ENCODE data around the gene ZNFX1. TPM values are rescaled to one million over a fixed set of nuclear protein-coding genes. Genes with fewer than 3 reads are reported as not detected.

ZNFX1 gene
- total and polyA plus RNA-seq, 9 of the 15 experiments (the other 6 are each of a cell fraction or from before 2014, with no cell fraction given), result 3.8 to 13.8 (median 10.3) TPM

- H3K27ac ChIP-seq (ENCODE audit: extremely low read depth, low read depth, low read length), result no peak overlapping the region
- H4K20me1 ChIP-seq (replicated peaks; ENCODE audit: control insufficient read depth, insufficient read depth, low read length), result no peaks in the 10 kb centered on the region
- ChIA-PET POLR2A (interaction anchor here (2.2 kb wide), 1 partner anchor 13 kb away, joined by 7 read pairs; no protein-coding TSS in a partner anchor), CTCF (ENCODE audit: low intra/inter-chr PET ratio) (no interaction called here)
- FAIRE-seq (no peak), DNase-seq (ENCODE audit: extremely low read depth in 1 of 4, low spot score in 3 of 4) (no peak), ATAC-seq (no peak)
- 100% methylated on average over 2 of the region's 2 CpGs for WGBS (ENCODE audit: insufficient coverage, low coverage, missing lambda C conversion rate)
- peaks cover 80% of the 10 kb centered on the region for H3K36me3 ChIP-seq (ENCODE audit: control insufficient read depth, insufficient read depth, low read length)
- H3K9me3 ChIP-seq (replicated peaks; ENCODE audit: control insufficient read depth, insufficient read depth, low read depth, low read length), result no peaks in the 10 kb centered on the region
- H3K79me2 ChIP-seq (ENCODE audit: control insufficient read depth, insufficient read depth, low read length), result no peaks in the 10 kb centered on the region
- H3K4me3 ChIP-seq, result no peak overlapping the region
- intact Hi-C loops (cut with micrococcal nuclease), result no loop called here
- BruUV-seq (replicated peaks), result no TSS peak
- H3K4me1 ChIP-seq (replicated peaks in 1 of 2; ENCODE audit: control insufficient read depth in 2 of 2, insufficient read depth in 2 of 2, low read length in 2 of 2), result no peaks in the 10 kb centered on the region
- no peak overlapping the region for H3K4me2 ChIP-seq (ENCODE audit: insufficient read depth, low read length)
- H2AFZ ChIP-seq (ENCODE audit: low read depth, low read length), result no peak overlapping the region
- in situ Hi-C loops (cut with MboI), result no loop called here
- H3K27me3 ChIP-seq (ENCODE audit: control insufficient read depth in 2 of 2, insufficient read depth in 2 of 2, low read length in 2 of 2), result no peaks in the 10 kb centered on the region
- no peak overlapping the region for H3K9ac ChIP-seq (ENCODE audit: insufficient read depth in 1 of 2, low read depth in 2 of 2, low read length in 2 of 2)
- peaks cover 2% of the 10 kb centered on the region for H3K9me1 ChIP-seq (ENCODE audit: control insufficient read depth, insufficient read depth, low read length)
- no peak for TF ChIP-seq ZKSCAN3 (CRISPR knock-in tag; IDR thresholded peaks at IDR 0.05)
- TF ChIP-seq ZBTB33 (CRISPR knock-in tag; IDR thresholded peaks at IDR 0.05), result no peak
- no peak for TF ChIP-seq OTX1 (CRISPR knock-in tag; IDR thresholded peaks at IDR 0.05)
- TF ChIP-seq HOXB6 (CRISPR knock-in tag; IDR thresholded peaks at IDR 0.05; ENCODE audit: borderline replicate concordance), result no peak
- TF ChIP-seq ZNF217 (CRISPR knock-in tag; IDR thresholded peaks at IDR 0.05), result no peak
- no peak for TF ChIP-seq MLX (CRISPR knock-in tag; conservative IDR thresholded peaks at IDR 0.05)
- TF ChIP-seq CBX2 (IDR thresholded peaks at IDR 0.05; ENCODE audit: insufficient read depth, low read length, poor library complexity, severe bottlenecking), result no peak
- TF ChIP-seq HCFC1 (IDR thresholded peaks at IDR 0.05; ENCODE audit: low read depth, low read length), result no peak
- TF ChIP-seq ZBTB2 (IDR thresholded peaks at IDR 0.05), result no peak
- no peak for TF ChIP-seq MLLT1 (IDR thresholded peaks at IDR 0.05)
- no peak for TF ChIP-seq CREB1 (IDR thresholded peaks at IDR 0.05)
- TF ChIP-seq CREB1 (CRISPR knock-in tag; IDR thresholded peaks at IDR 0.05), result no peak
- no peak for TF ChIP-seq ZNF232 (CRISPR knock-in tag; IDR thresholded peaks at IDR 0.05)
- no peak for TF ChIP-seq ZBTB11 (CRISPR knock-in tag; IDR thresholded peaks at IDR 0.05)
These were observed 18.1 kb downstream of the ZNFX1 start for GRCh38 chr20:49259799-49260198.
